ENCODE results near the gene TLX2.
"Not testable (repeated sequence)": the region's sequence is repeated elsewhere in the genome, so short reads cannot be mapped to it uniquely, and the experiment has no call there.

TLX2 gene

GRCh38 chr2:74555610-74556103 lies 41.4 kb downstream of the TLX2 start:
- H3K4me1 ChIP-seq (ENCODE audit: control insufficient read depth in 1 of 2, insufficient read depth in 2 of 2, low read length in 2 of 2): peaks cover 20 to 26% of the 10 kb centered on the region in 2 donors
- no peaks in the 10 kb centered on the region for H3K27me3 ChIP-seq (ENCODE audit: control insufficient read depth in 1 of 2, insufficient read depth in 2 of 2, low read length in 2 of 2)
- H3K36me3 ChIP-seq (ENCODE audit: control insufficient read depth in 1 of 2, insufficient read depth in 2 of 2, low read length in 2 of 2): peaks cover 4 to 7% of the 10 kb centered on the region in 2 donors
- peak overlapping the region; percentile 77 to 96 for H3K9ac ChIP-seq (ENCODE audit: low read depth in 1 of 2, low read length in 2 of 2)
- H3K9me3 ChIP-seq (ENCODE audit: control insufficient read depth in 1 of 2, low read length in 2 of 2): no peaks in the 10 kb centered on the region
- H3K27ac ChIP-seq (ENCODE audit: low read depth, low read length): no peak overlapping the region
- H3K4me3 ChIP-seq (ENCODE audit: low read depth in 1 of 2, low read length in 2 of 2): peak overlapping the region; percentile 94 to 97

GRCh38 chr2:74556159-74556558 lies 41.9 kb downstream of the TLX2 start:
- peak overlapping the region in 1 of 2 donors; percentile 94 for H3K4me3 ChIP-seq (ENCODE audit: low read depth in 1 of 2, low read length in 2 of 2)
- peaks cover 20 to 26% of the 10 kb centered on the region in 2 donors for H3K4me1 ChIP-seq (ENCODE audit: control insufficient read depth in 1 of 2, insufficient read depth in 2 of 2, low read length in 2 of 2)
- no peak overlapping the region for H3K27ac ChIP-seq (ENCODE audit: low read depth, low read length)
- H3K9me3 ChIP-seq (ENCODE audit: control insufficient read depth in 1 of 2, low read length in 2 of 2): no peaks in the 10 kb centered on the region
- H3K36me3 ChIP-seq (ENCODE audit: control insufficient read depth in 1 of 2, insufficient read depth in 2 of 2, low read length in 2 of 2): peaks cover 4 to 7% of the 10 kb centered on the region in 2 donors
- H3K27me3 ChIP-seq (ENCODE audit: control insufficient read depth in 1 of 2, insufficient read depth in 2 of 2, low read length in 2 of 2): no peaks in the 10 kb centered on the region
- no peak overlapping the region for H3K9ac ChIP-seq (ENCODE audit: low read depth in 1 of 2, low read length in 2 of 2)

- Histone ChIP-seq H3K4me3 (ENCODE audit: low read depth in 1 of 2, low read length in 2 of 2) (no peak overlapping the region), H3K9me3 (ENCODE audit: control insufficient read depth in 1 of 2, low read length in 2 of 2) (no peaks in the 10 kb centered on the region), H3K27me3 (ENCODE audit: control insufficient read depth in 1 of 2, insufficient read depth in 2 of 2, low read length in 2 of 2) (no peaks in the 10 kb centered on the region), H3K36me3 (ENCODE audit: control insufficient read depth in 1 of 2, insufficient read depth in 2 of 2, low read length in 2 of 2) (peaks cover 4 to 7% of the 10 kb centered on the region in 2 donors), H3K9ac (ENCODE audit: low read depth in 1 of 2, low read length in 2 of 2) (no peak overlapping the region), H3K4me1 (ENCODE audit: control insufficient read depth in 1 of 2, insufficient read depth in 2 of 2, low read length in 2 of 2) (peaks cover 20 to 26% of the 10 kb centered on the region in 2 donors), H3K27ac (ENCODE audit: low read depth, low read length) (no peak overlapping the region)
Observed at GRCh38 chr2:74556831-74557370, 42.7 kb downstream of the TLX2 start.

GRCh38 chr2:74558284-74559230 lies 44.3 kb downstream of the TLX2 start:
- Histone ChIP-seq H3K4me3 (ENCODE audit: low read depth in 1 of 2, low read length in 2 of 2) (no peak overlapping the region), H3K36me3 (ENCODE audit: control insufficient read depth in 1 of 2, insufficient read depth in 2 of 2, low read length in 2 of 2) (peaks cover 4 to 7% of the 10 kb centered on the region in 2 donors), H3K9ac (ENCODE audit: low read depth in 1 of 2, low read length in 2 of 2) (no peak overlapping the region), H3K9me3 (ENCODE audit: control insufficient read depth in 1 of 2, low read length in 2 of 2) (no peaks in the 10 kb centered on the region), H3K27ac (ENCODE audit: low read depth, low read length) (no peak overlapping the region), H3K27me3 (ENCODE audit: control insufficient read depth in 1 of 2, insufficient read depth in 2 of 2, low read length in 2 of 2) (no peaks in the 10 kb centered on the region), H3K4me1 (ENCODE audit: control insufficient read depth in 1 of 2, insufficient read depth in 2 of 2, low read length in 2 of 2) (peaks cover 20 to 23% of the 10 kb centered on the region in 2 donors)

GRCh38 chr2:74559912-74560311 lies 45.7 kb downstream of the TLX2 start:
- Histone ChIP-seq H3K27ac (ENCODE audit: low read depth, low read length) (no peak overlapping the region), H3K9me3 (ENCODE audit: control insufficient read depth in 1 of 2, low read length in 2 of 2) (no peaks in the 10 kb centered on the region), H3K4me3 (ENCODE audit: low read depth in 1 of 2, low read length in 2 of 2) (no peak overlapping the region), H3K9ac (ENCODE audit: low read depth in 1 of 2, low read length in 2 of 2) (no peak overlapping the region), H3K27me3 (ENCODE audit: control insufficient read depth in 1 of 2, insufficient read depth in 2 of 2, low read length in 2 of 2) (no peaks in the 10 kb centered on the region), H3K4me1 (ENCODE audit: control insufficient read depth in 1 of 2, insufficient read depth in 2 of 2, low read length in 2 of 2) (peaks cover 16 to 20% of the 10 kb centered on the region in 2 donors), H3K36me3 (ENCODE audit: control insufficient read depth in 1 of 2, insufficient read depth in 2 of 2, low read length in 2 of 2) (peaks cover 4 to 7% of the 10 kb centered on the region in 2 donors)

- no peak overlapping the region for H3K9ac ChIP-seq (ENCODE audit: low read depth in 1 of 2, low read length in 2 of 2)
- H3K27ac ChIP-seq (ENCODE audit: low read depth, low read length): no peak overlapping the region
- peaks cover 4 to 7% of the 10 kb centered on the region in 2 donors for H3K36me3 ChIP-seq (ENCODE audit: control insufficient read depth in 1 of 2, insufficient read depth in 2 of 2, low read length in 2 of 2)
- no peaks in the 10 kb centered on the region for H3K9me3 ChIP-seq (ENCODE audit: control insufficient read depth in 1 of 2, low read length in 2 of 2)
- H3K27me3 ChIP-seq (ENCODE audit: control insufficient read depth in 1 of 2, insufficient read depth in 2 of 2, low read length in 2 of 2): no peaks in the 10 kb centered on the region
- peaks cover 9 to 19% of the 10 kb centered on the region in 2 donors for H3K4me1 ChIP-seq (ENCODE audit: control insufficient read depth in 1 of 2, insufficient read depth in 2 of 2, low read length in 2 of 2)
- H3K4me3 ChIP-seq (ENCODE audit: low read depth in 1 of 2, low read length in 2 of 2): no peak overlapping the region
Observed at GRCh38 chr2:74560591-74560990, 46.3 kb downstream of the TLX2 start.

- not testable (repeated sequence) for H3K9ac ChIP-seq (ENCODE audit: low read depth in 1 of 2, low read length in 2 of 2); H3K9me3 ChIP-seq (ENCODE audit: control insufficient read depth in 1 of 2, low read length in 2 of 2); H3K27ac ChIP-seq (ENCODE audit: low read depth, low read length); H3K36me3 ChIP-seq (ENCODE audit: control insufficient read depth in 1 of 2, insufficient read depth in 2 of 2, low read length in 2 of 2); H3K4me3 ChIP-seq (ENCODE audit: low read depth in 1 of 2, low read length in 2 of 2); H3K27me3 ChIP-seq (ENCODE audit: control insufficient read depth in 1 of 2, insufficient read depth in 2 of 2, low read length in 2 of 2)
- peaks cover 5 to 15% of the 10 kb centered on the region in 2 donors for H3K4me1 ChIP-seq (ENCODE audit: control insufficient read depth in 1 of 2, insufficient read depth in 2 of 2, low read length in 2 of 2)
Observed at GRCh38 chr2:74561022-74561421, 46.8 kb downstream of the TLX2 start.

GRCh38 chr2:74562126-74562775 lies 48.0 kb downstream of the TLX2 start:
- peaks cover 0 to 15% of the 10 kb centered on the region in 2 donors for H3K4me1 ChIP-seq (ENCODE audit: control insufficient read depth in 1 of 2, insufficient read depth in 2 of 2, low read length in 2 of 2)
- no peak overlapping the region for H3K4me3 ChIP-seq (ENCODE audit: low read depth in 1 of 2, low read length in 2 of 2)
- H3K9ac ChIP-seq (ENCODE audit: low read depth in 1 of 2, low read length in 2 of 2): no peak overlapping the region

GRCh38 chr2:74564222-74564621 lies 50.0 kb downstream of the TLX2 start:
- no peak overlapping the region for H3K9ac ChIP-seq (ENCODE audit: low read depth in 1 of 2, low read length in 2 of 2)
- no peaks in the 10 kb centered on the region for H3K36me3 ChIP-seq (ENCODE audit: control insufficient read depth in 1 of 2, insufficient read depth in 2 of 2, low read length in 2 of 2)
- no peak overlapping the region for H3K4me3 ChIP-seq (ENCODE audit: low read depth in 1 of 2, low read length in 2 of 2)
- H3K27ac ChIP-seq (ENCODE audit: low read depth, low read length): no peak overlapping the region
- peaks cover 0 to 7% of the 10 kb centered on the region in 2 donors for H3K4me1 ChIP-seq (ENCODE audit: control insufficient read depth in 1 of 2, insufficient read depth in 2 of 2, low read length in 2 of 2)
- peaks cover 0 to 3% of the 10 kb centered on the region in 2 donors for H3K27me3 ChIP-seq (ENCODE audit: control insufficient read depth in 1 of 2, insufficient read depth in 2 of 2, low read length in 2 of 2)
- H3K9me3 ChIP-seq (ENCODE audit: control insufficient read depth in 1 of 2, low read length in 2 of 2): no peaks in the 10 kb centered on the region

More at GRCh38 chr2:74562126-74562775, 48.0 kb downstream of the TLX2 start:
- no peaks in the 10 kb centered on the region for H3K27me3 ChIP-seq (ENCODE audit: control insufficient read depth in 1 of 2, insufficient read depth in 2 of 2, low read length in 2 of 2)
- H3K36me3 ChIP-seq (ENCODE audit: control insufficient read depth in 1 of 2, insufficient read depth in 2 of 2, low read length in 2 of 2): no peaks in the 10 kb centered on the region
- H3K27ac ChIP-seq (ENCODE audit: low read depth, low read length): no peak overlapping the region
- H3K9me3 ChIP-seq (ENCODE audit: control insufficient read depth in 1 of 2, low read length in 2 of 2): no peaks in the 10 kb centered on the region

All from duodenal mucosa (tissue), 2 donors.